ENCODE measurements around the gene PSMD8. TPM values are rescaled to one million over a fixed set of nuclear protein-coding genes. Genes with fewer than 3 reads are reported as not detected.

PSMD8 gene
- total RNA-seq, 1 donor from 2014 or later = 128 TPM

DNA sequence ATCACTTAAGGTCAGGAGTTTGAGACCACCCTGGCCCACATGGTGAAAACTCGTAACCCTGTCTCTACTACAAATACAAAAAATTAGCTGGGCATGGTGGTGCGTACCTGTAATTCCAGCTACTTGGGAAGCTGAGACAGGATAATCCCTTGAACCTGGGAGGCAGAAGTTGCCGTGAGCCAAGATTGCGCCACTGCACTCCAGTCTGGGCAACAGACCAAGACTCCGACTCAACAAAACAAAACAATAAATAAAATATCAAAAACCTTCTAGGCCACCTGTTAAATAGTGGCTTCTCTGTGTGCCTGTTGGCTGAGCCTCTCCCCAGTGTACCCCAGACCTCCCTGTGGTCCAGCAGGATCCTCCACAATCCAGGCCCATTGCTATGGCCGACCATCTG, 3.3 kb upstream of the PSMD8 start:
- Mint-ChIP-seq H3K27me3 (peaks cover 23% of the 10 kb centered on the region), H3K36me3 (ENCODE audit: insufficient read depth) (peaks cover 1% of the 10 kb centered on the region), H3K9me3 (ENCODE audit: low read depth) (no peaks in the 10 kb centered on the region), H3K4me1 (ENCODE audit: low read depth) (peaks cover 12% of the 10 kb centered on the region), H3K4me3 (ENCODE audit: low read depth) (no peak overlapping the region), H3K27ac (no peak overlapping the region)
- TF ChIP-seq, protein P1, sequence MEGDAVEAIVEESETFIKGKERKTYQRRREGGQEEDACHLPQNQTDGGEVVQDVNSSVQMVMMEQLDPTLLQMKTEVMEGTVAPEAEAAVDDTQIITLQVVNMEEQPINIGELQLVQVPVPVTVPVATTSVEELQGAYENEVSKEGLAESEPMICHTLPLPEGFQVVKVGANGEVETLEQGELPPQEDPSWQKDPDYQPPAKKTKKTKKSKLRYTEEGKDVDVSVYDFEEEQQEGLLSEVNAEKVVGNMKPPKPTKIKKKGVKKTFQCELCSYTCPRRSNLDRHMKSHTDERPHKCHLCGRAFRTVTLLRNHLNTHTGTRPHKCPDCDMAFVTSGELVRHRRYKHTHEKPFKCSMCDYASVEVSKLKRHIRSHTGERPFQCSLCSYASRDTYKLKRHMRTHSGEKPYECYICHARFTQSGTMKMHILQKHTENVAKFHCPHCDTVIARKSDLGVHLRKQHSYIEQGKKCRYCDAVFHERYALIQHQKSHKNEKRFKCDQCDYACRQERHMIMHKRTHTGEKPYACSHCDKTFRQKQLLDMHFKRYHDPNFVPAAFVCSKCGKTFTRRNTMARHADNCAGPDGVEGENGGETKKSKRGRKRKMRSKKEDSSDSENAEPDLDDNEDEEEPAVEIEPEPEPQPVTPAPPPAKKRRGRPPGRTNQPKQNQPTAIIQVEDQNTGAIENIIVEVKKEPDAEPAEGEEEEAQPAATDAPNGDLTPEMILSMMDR (IDR thresholded peaks at IDR 0.05; ENCODE audit: unreplicated experiment) = no peak
- DNase-seq (ENCODE audit: low spot score, unreplicated experiment) = no peak

DNA sequence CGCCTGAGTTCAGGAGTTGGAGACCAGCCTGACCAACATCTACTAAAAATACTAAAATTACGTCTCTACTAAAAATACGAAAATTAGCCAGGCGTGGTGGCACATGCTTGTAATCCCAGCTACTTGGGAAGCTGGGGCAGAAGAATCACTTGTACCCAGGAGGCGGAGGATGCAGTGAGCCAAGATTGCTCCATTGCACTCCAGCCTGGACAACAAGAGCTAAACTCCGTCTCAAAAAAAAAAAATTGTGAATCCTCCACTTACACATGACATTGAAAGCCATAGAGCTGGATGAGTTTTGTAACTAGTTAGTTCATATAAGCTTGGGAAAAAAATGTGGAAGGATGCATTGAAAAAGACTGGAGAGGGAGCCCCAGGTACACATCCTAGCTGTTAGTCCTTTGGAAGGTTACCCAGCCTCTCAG, 452 bp upstream of the PSMD8 start:
- H3K9me3 Mint-ChIP-seq (ENCODE audit: low read depth) = no peaks in the 10 kb centered on the region
- peaks cover 13% of the 10 kb centered on the region for H3K4me1 Mint-ChIP-seq (ENCODE audit: low read depth)
- no peak for DNase-seq (ENCODE audit: low spot score, unreplicated experiment)
- peak overlapping the region; percentile 97 for H3K27ac Mint-ChIP-seq
- H3K4me3 Mint-ChIP-seq (ENCODE audit: low read depth) = peak overlapping the region; percentile 98
- H3K36me3 Mint-ChIP-seq (ENCODE audit: insufficient read depth) = peaks cover 1% of the 10 kb centered on the region
- TF ChIP-seq, protein P1 (IDR thresholded peaks at IDR 0.05; ENCODE audit: unreplicated experiment) = no peak
- H3K27me3 Mint-ChIP-seq = peaks cover 21% of the 10 kb centered on the region

DNA sequence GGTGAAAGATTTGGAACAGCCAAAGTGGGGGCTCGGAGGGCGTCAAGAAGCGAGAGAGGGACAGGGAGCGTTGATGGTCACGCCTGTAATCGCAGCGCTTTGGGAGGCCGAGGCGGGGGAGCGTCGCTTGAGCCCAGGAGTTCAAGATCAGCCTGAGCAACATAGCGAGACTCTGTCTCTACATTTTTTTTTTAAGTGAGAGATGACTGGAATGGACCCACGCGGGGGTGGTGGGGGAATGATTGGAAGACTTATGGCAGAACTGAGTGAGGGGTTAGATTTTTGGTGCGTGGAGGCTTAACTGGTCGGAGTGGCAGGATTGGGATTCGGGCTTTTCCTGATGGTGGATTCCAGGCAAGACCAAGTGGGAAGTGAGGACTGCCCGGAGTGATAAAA, 725 bp downstream of the PSMD8 start:
- Mint-ChIP-seq H3K27ac (peak overlapping the region; percentile 98), H3K4me3 (ENCODE audit: low read depth) (peak overlapping the region; percentile 98), H3K27me3 (peaks cover 16% of the 10 kb centered on the region), H3K36me3 (ENCODE audit: insufficient read depth) (peaks cover 4% of the 10 kb centered on the region), H3K9me3 (ENCODE audit: low read depth) (no peaks in the 10 kb centered on the region), H3K4me1 (ENCODE audit: low read depth) (peaks cover 13% of the 10 kb centered on the region)
- DNase-seq (ENCODE audit: low spot score, unreplicated experiment) = no peak
- TF ChIP-seq, protein P1 (IDR thresholded peaks at IDR 0.05; ENCODE audit: unreplicated experiment) = no peak

DNA sequence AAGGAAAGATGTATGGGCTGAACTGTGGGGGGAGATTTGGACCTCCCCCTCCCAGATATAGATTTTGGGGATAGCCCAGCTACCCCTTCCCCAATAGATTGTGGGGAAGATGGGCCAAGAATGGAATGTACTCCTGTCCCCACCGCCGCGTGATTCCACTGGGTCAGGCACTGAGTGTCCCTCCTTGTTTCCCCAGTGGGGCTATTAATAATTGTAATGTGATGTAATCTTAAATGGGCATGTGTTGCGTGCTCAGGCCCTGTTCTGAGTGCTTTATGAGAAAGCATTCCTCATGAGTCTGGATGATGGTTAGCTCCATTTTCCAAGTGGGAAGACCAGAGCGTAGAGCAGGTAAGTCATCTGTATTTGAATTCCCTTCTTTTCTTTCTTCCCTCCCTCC, 1.4 kb downstream of the PSMD8 start:
- DNase-seq (ENCODE audit: low spot score, unreplicated experiment) = no peak
- TF ChIP-seq, protein P1 (IDR thresholded peaks at IDR 0.05; ENCODE audit: unreplicated experiment) = no peak
- Mint-ChIP-seq H3K36me3 (ENCODE audit: insufficient read depth) (peaks cover 6% of the 10 kb centered on the region), H3K4me3 (ENCODE audit: low read depth) (peak overlapping the region; percentile 98), H3K27ac (no peak overlapping the region), H3K4me1 (ENCODE audit: low read depth) (peaks cover 13% of the 10 kb centered on the region), H3K27me3 (peaks cover 9% of the 10 kb centered on the region), H3K9me3 (ENCODE audit: low read depth) (no peaks in the 10 kb centered on the region)

DNA sequence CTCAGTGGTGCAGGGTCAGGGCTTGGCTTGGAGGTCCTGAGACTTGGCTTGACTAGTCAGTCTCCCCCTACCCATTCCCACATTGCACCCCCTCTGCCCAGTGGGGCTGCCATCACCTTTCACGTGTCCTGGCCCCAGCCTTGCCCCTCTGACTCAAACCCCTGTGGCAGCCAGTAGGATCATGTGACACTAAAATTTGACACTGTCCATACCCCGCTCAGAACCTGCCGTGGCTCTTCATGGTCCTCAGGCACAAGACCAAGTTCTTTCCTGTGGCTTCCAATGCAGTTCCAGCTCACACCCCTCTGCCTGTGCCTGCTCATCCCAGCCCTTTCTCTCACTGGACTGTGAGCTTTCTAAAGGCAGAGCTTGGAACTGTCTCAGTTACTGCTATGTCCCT, 2.2 kb downstream of the PSMD8 start:
- peaks cover 4% of the 10 kb centered on the region for H3K27me3 Mint-ChIP-seq
- DNase-seq (ENCODE audit: low spot score, unreplicated experiment) = no peak
- H3K9me3 Mint-ChIP-seq (ENCODE audit: low read depth) = no peaks in the 10 kb centered on the region
- H3K27ac Mint-ChIP-seq = no peak overlapping the region
- TF ChIP-seq, protein P1 (IDR thresholded peaks at IDR 0.05; ENCODE audit: unreplicated experiment) = no peak
- H3K36me3 Mint-ChIP-seq (ENCODE audit: insufficient read depth) = peaks cover 8% of the 10 kb centered on the region
- H3K4me1 Mint-ChIP-seq (ENCODE audit: low read depth) = peaks cover 13% of the 10 kb centered on the region
- peak overlapping the region; percentile 98 for H3K4me3 Mint-ChIP-seq (ENCODE audit: low read depth)
